Urinary bladder (tissue), 2 donors: ENCODE results near the gene ITPRID1. TPM values are rescaled to one million over a fixed set of nuclear protein-coding genes. Genes with fewer than 3 reads are reported as not detected.

Experiments
- polyA plus RNA-seq: library from polyadenylated mRNA; stranded (reverse); fragments of 200-250 nt; gene quantifications from one replicate; pipeline ENCODE4 v1.2.3, GENCODE V29; 2013
- total RNA-seq: library from RNA; depleted of rRNA; stranded (reverse); fragments of >200 nt; gene quantifications from one replicate; pipeline ENCODE4 v1.2.3, GENCODE V29; 2014
- donor health status: healthy.

The ITPRID1 gene
- total and polyA plus RNA-seq, 2 donors: not detected

Other genes starting within 250 kb of the ITPRID1 start
- gene NEUROD6, start 173.4 kb upstream of the ITPRID1 start, total RNA-seq: not detected
- not detected for gene NEUROD6, start 173.4 kb upstream of the ITPRID1 start, polyA plus RNA-seq
- not detected for gene PPP1R17, start 173.1 kb downstream of the ITPRID1 start, total RNA-seq
- not detected for gene PPP1R17, start 173.1 kb downstream of the ITPRID1 start, polyA plus RNA-seq